ENCODE results near the gene CFP.

- TF ChIP-seq POLR2A (IDR thresholded peaks at IDR 0.05) (no peak), CTCF (IDR thresholded peaks at IDR 0.05) (no peak), POLR2AphosphoS5 (IDR thresholded peaks at IDR 0.05) (no peak), EP300 (IDR thresholded peaks at IDR 0.05) (no peak)
These were observed 33.5 kb downstream of the CFP start for GRCh38 chrX:47596256-47596655.
